Endothelial cell of umbilical vein (primary cell): ENCODE measurements around the gene PSMB8. TPM values are rescaled to one million over a fixed set of nuclear protein-coding genes. Genes with fewer than 3 reads are reported as not detected.

Experiments
- BruUV-seq: library from RNA; stranded (reverse); fragments of 400-500 nt; replicated peaks from 2 replicates; lab custom pipeline; 2021; lab: Mats Ljungman, UMichigan
- CTCF ChIA-PET: fragments of 300-600, 350-600 bp; sonication (Branson Sonifier 250); formaldehyde crosslinking; loops from one replicate; lab custom pipeline; 2021; ENCODE audit warnings: antibody characterized with exemption, inconsistent platforms; lab: Charles Lee
- POLR2A ChIA-PET: fragments of 300-600, 350-600 bp; sonication (Branson Sonifier 250); formaldehyde crosslinking; loops from one replicate; lab custom pipeline; 2021; ENCODE audit warnings: antibody characterized with exemption, inconsistent platforms; lab: Charles Lee
- DNase-seq: peaks from one replicate; pipeline ENCODE4 v3.0.0-alpha.2; 2011; ENCODE audit warnings: low read depth, low spot score
- FAIRE-seq: peaks from 2 replicates; lab custom pipeline; 2011; peaks lifted over from hg19 to GRCh38; lab: Jason Lieb, UNC
- H2AFZ ChIP-seq: 2 replicates; pipeline ENCODE4 v1.6.0; 2012; ENCODE audit warnings: low read depth, low read length, control low read depth, inconsistent platforms
- H3K27ac ChIP-seq: 2 replicates; pipeline ENCODE4 v1.5.1; 2011; ENCODE audit warnings: low read depth, mild to moderate bottlenecking, control low read depth, low read length, moderate library complexity; ENCODE audit not compliant: insufficient read depth
- H3K27me3 ChIP-seq, 2 experiments: 2 replicates each; pipeline versions ENCODE4 v1.6.0 to v1.6.1; 2011; ENCODE audit warnings: low read length in 2 of 2, mixed read lengths in 1 of 2; ENCODE audit not compliant: control insufficient read depth in 2 of 2, insufficient read depth in 2 of 2
- H3K36me3 ChIP-seq, 2 experiments: 2 replicates in 1 of 2; 3 replicates in 1 of 2; pipeline ENCODE4 v1.5.1; 2011; ENCODE audit warnings: low read length in 2 of 2, mild to moderate bottlenecking in 1 of 2, moderate library complexity in 1 of 2; ENCODE audit not compliant: control insufficient read depth in 2 of 2, insufficient read depth in 2 of 2; ENCODE audit errors: extremely low read depth in 1 of 2
- H3K4me1 ChIP-seq: 3 replicates; pipeline ENCODE4 v1.5.1; 2011; ENCODE audit warnings: mild to moderate bottlenecking, low read length; ENCODE audit not compliant: control insufficient read depth, insufficient read depth; ENCODE audit errors: extremely low read depth
- H3K4me2 ChIP-seq: 2 replicates; pipeline ENCODE4 v1.6.1; 2011; ENCODE audit warnings: low read length, control low read depth, mixed read lengths; ENCODE audit not compliant: insufficient read depth
- H3K4me3 ChIP-seq, 3 experiments: fragments of 200-600 bp in 1 of 3; sonication (generic), shearing (Covaris generic) in 1 of 3; replicated peaks in 1 of 3; 2 replicates each; pipeline ENCODE4 v1.5.1; 2011 to 2016; ENCODE audit warnings: control low read depth in 3 of 3, low read length in 3 of 3, mild to moderate bottlenecking in 2 of 3, inconsistent platforms in 1 of 3, low read depth in 1 of 3, moderate library complexity in 1 of 3; ENCODE audit not compliant: insufficient read depth in 1 of 3
- H3K79me2 ChIP-seq: 2 replicates; pipeline ENCODE4 v1.6.0; 2012; ENCODE audit warnings: low read length, inconsistent platforms; ENCODE audit not compliant: control insufficient read depth, insufficient read depth
- H3K9ac ChIP-seq: replicated peaks from 2 replicates; pipeline ENCODE3; 2011; ENCODE audit warnings: low read length, control low read depth; ENCODE audit not compliant: insufficient read depth; ENCODE audit errors: extremely low read depth
- H3K9me1 ChIP-seq: replicated peaks from 3 replicates; pipeline ENCODE4 v1.6.0; 2011; ENCODE audit warnings: mild to moderate bottlenecking, low read length; ENCODE audit not compliant: control insufficient read depth, insufficient read depth; ENCODE audit errors: extremely low read depth
- H3K9me3 ChIP-seq: replicated peaks from 2 replicates; pipeline ENCODE4 v1.5.1; 2012; ENCODE audit warnings: low read length, inconsistent platforms; ENCODE audit not compliant: control insufficient read depth, insufficient read depth
- H4K20me1 ChIP-seq: replicated peaks from 2 replicates; pipeline ENCODE3; 2011; ENCODE audit warnings: mild to moderate bottlenecking, low read length; ENCODE audit not compliant: control insufficient read depth, insufficient read depth; ENCODE audit errors: extremely low read depth
- CTCF ChIP-seq, 2 donors: IDR thresholded peaks; 1 replicate in 1 of 2; 2 replicates in 1 of 2; pipeline ENCODE4 v1.5.1; 2011; ENCODE audit warnings: low read length in 2 of 2, mild to moderate bottlenecking in 2 of 2, moderate library complexity in 2 of 2, control low read depth in 1 of 2, inconsistent platforms in 1 of 2, low read depth in 1 of 2; ENCODE audit not compliant: insufficient read depth in 1 of 2; ENCODE audit errors: extremely low read depth in 1 of 2
- EZH2 ChIP-seq: IDR thresholded peaks from 2 replicates; pipeline ENCODE4 v1.6.1; 2012; ENCODE audit warnings: borderline replicate concordance, low read depth, mild to moderate bottlenecking, moderate library complexity, low read length, inconsistent platforms; ENCODE audit not compliant: severe bottlenecking
- FOS ChIP-seq: IDR thresholded peaks from 2 replicates; pipeline ENCODE4 v1.6.1; 2011; ENCODE audit warnings: mild to moderate bottlenecking, low read length, moderate library complexity, borderline replicate concordance; ENCODE audit not compliant: insufficient read depth
- GATA2 ChIP-seq: IDR thresholded peaks from 2 replicates; pipeline ENCODE4 v1.7.0; 2011; ENCODE audit warnings: low read depth, mild to moderate bottlenecking, moderate library complexity, mixed read lengths, low read length; ENCODE audit not compliant: insufficient read length, insufficient read depth
- JUN ChIP-seq: IDR thresholded peaks from 2 replicates; pipeline ENCODE4 v1.6.1; 2011; ENCODE audit warnings: borderline replicate concordance, low read depth; ENCODE audit not compliant: insufficient read length, insufficient read depth
- MAX ChIP-seq: IDR thresholded peaks from 2 replicates; pipeline ENCODE4 v1.6.1; 2011; ENCODE audit not compliant: insufficient read depth, insufficient read length
- MYC ChIP-seq: IDR thresholded peaks from one replicate; pipeline ENCODE4 v1.6.1; 2011; ENCODE audit warnings: mild to moderate bottlenecking, low read depth, low read length
- POLR2A ChIP-seq: IDR thresholded peaks from 2 replicates; pipeline ENCODE4 v1.6.1; 2012; ENCODE audit warnings: low read depth, mild to moderate bottlenecking, control low read depth, low read length
- POLR2AphosphoS5 ChIP-seq: IDR thresholded peaks from 2 replicates; pipeline ENCODE4 v1.6.1; 2012; ENCODE audit warnings: low read depth, mild to moderate bottlenecking, control low read depth, low read length, moderate library complexity; ENCODE audit not compliant: insufficient read depth
- dilution Hi-C: fragments of 300-500 bp; cut with MboI; formaldehyde crosslinking; loops from one replicate; pipeline ENCODE4 v1.15.0; 2019; ENCODE audit warnings: low sequenced_read_pairs; ENCODE audit not compliant: extremely low pct_ligation_motif_present
- intact Hi-C: fragments of 100-400 bp; cut with micrococcal nuclease; formaldehyde crosslinking; loops from one replicate; pipeline ENCODE4 v1.10.0; 2022
- polyA plus RNA-seq, 4 experiments: library from polyadenylated mRNA; depleted of rRNA in 3 of 4; stranded (reverse) in 3 of 4; unstranded in 1 of 4; fragments of >200 nt; gene quantifications; 2 replicates each; pipeline versions ENCODE4 v1.2.1 to v1.2.3, GENCODE V29; 2011 to 2012; ENCODE audit warnings: missing spikeins in 1 of 4
- total RNA-seq: library from RNA; stranded (reverse); gene quantifications from 2 replicates; pipeline ENCODE4 v1.2.3, GENCODE V29; 2021

The PSMB8 gene
- total and polyA plus RNA-seq, 2 donors (not counting 3 experiments of a cell fraction or from before 2014, with no cell fraction given), result 40.1 to 49.4 TPM

- ChIA-PET CTCF (interaction anchor here (1.0 to 6.7 kb wide), 2 partner anchors 8 to 39 kb away, joined by 3 to 188 read pairs; no protein-coding TSS in a partner anchor), POLR2A (no interaction called here)
- FAIRE-seq (no peak), DNase-seq (no peak)
- Histone ChIP-seq H3K27ac (no peak overlapping the region), H3K4me2 (no peak overlapping the region), H3K9ac (no peak overlapping the region), H3K79me2 (no peaks in the 10 kb centered on the region), H3K36me3 (peaks cover 2 to 10% of the 10 kb centered on the region in 2 experiments), H3K9me3 (no peaks in the 10 kb centered on the region), H3K27me3 (no peaks in the 10 kb centered on the region), H3K4me3 (no peak overlapping the region), H3K4me1 (no peaks in the 10 kb centered on the region), H2AFZ (no peak overlapping the region), H4K20me1 (no peaks in the 10 kb centered on the region), H3K9me1 (no peaks in the 10 kb centered on the region)
- TF ChIP-seq POLR2A (no peak), FOS (no peak), JUN (no peak), POLR2AphosphoS5 (no peak), CTCF (IDR thresholded peaks at IDR 0.05; ENCODE audit: extremely low read depth in 1 of 2, insufficient read depth in 1 of 2, low read depth in 1 of 2, low read length in 2 of 2) (no peak), MAX (no peak), MYC (no peak), EZH2 (no peak), GATA2 (no peak)
- dilution Hi-C loops (no loop called here), intact Hi-C loops (no loop called here)
- BruUV-seq, result no TSS peak
Measured at GRCh38 chr6:32829495-32829894, 14.4 kb downstream of the PSMB8 start.
